DMS 273 treated with DMSO at 0.1 percent for 48 hours (cell line): ENCODE data around the gene THSD1.
"Not testable (repeated sequence)": the region's sequence is repeated elsewhere in the genome, so short reads cannot be mapped to it uniquely, and the experiment has no call there.

Experiments
- DNase-seq: peaks from one replicate; lab custom pipeline; 2025; lab: John Stamatoyannopoulos, UW

THSD1 gene

GRCh38 chr13:52356327-52356726 is 49.6 kb downstream of the THSD1 start:
- DNase-seq: no peak

- DNase-seq: no peak
Observed at GRCh38 chr13:52353193-52353592, 52.8 kb downstream of the THSD1 start.

- DNase-seq: no peak
Observed at GRCh38 chr13:52348983-52349780, 56.8 kb downstream of the THSD1 start.

GRCh38 chr13:52348071-52348470 is 57.9 kb downstream of the THSD1 start:
- no peak for DNase-seq

GRCh38 chr13:52345631-52346251 is 60.2 kb downstream of the THSD1 start:
- DNase-seq: no peak

GRCh38 chr13:52345048-52345447 is 60.9 kb downstream of the THSD1 start:
- no peak for DNase-seq

- no peak for DNase-seq
Observed at GRCh38 chr13:52344108-52344507, 61.9 kb downstream of the THSD1 start.

GRCh38 chr13:52342203-52342602 is 63.8 kb downstream of the THSD1 start:
- DNase-seq: not testable (repeated sequence)

GRCh38 chr13:52337828-52338455 is 68.0 kb downstream of the THSD1 start:
- not testable (repeated sequence) for DNase-seq

GRCh38 chr13:52334107-52334506 is 71.9 kb downstream of the THSD1 start:
- not testable (repeated sequence) for DNase-seq

GRCh38 chr13:52331844-52332243 is 74.1 kb downstream of the THSD1 start:
- not testable (repeated sequence) for DNase-seq
